Tibial nerve (tissue), 4 donors: ENCODE data around the gene EYA4. TPM values are rescaled to one million over a fixed set of nuclear protein-coding genes. Genes with fewer than 3 reads are reported as not detected.

ENCODE experiments used
- DNase-seq, 2 donors: peaks; one replicate each; pipeline ENCODE4 v3.0.0-alpha.2; 2019; ENCODE audit warnings: low spot score in 2 of 2
- H3K27ac ChIP-seq, 4 donors: fragments of 200-600 bp; sonication (generic) in 3 of 4; one replicate each; pipeline ENCODE4 v1.5.1; 2017 to 2019; ENCODE audit warnings: mild to moderate bottlenecking in 1 of 4
- H3K27me3 ChIP-seq, 2 donors: fragments of 200-600 bp; sonication (generic) in 1 of 2; one replicate each; pipeline versions ENCODE4 v1.5.1 to v1.6.0; 2017 to 2019
- H3K36me3 ChIP-seq, 3 donors: fragments of 200-600 bp; sonication (generic); one replicate each; pipeline ENCODE4 v1.5.1; 2018 to 2019
- H3K4me1 ChIP-seq, 4 donors: fragments of 200-600 bp; sonication (generic) in 3 of 4; one replicate each; pipeline ENCODE4 v1.5.1; 2017 to 2019
- H3K4me3 ChIP-seq, 4 donors: fragments of 200-600 bp; sonication (generic) in 3 of 4; one replicate each; pipeline ENCODE4 v1.5.1; 2017 to 2019; ENCODE audit warnings: mild to moderate bottlenecking in 1 of 4, moderate library complexity in 1 of 4
- H3K9me3 ChIP-seq, 4 donors: fragments of 200-600 bp; sonication (generic) in 3 of 4; one replicate each; pipeline ENCODE4 v1.5.1; 2017 to 2019
- EP300 ChIP-seq, 2 donors: sonication (generic); formaldehyde crosslinking; IDR thresholded peaks; one replicate each; pipeline ENCODE4 v1.6.1; 2017; ENCODE audit warnings: antibody characterized with exemption in 2 of 2, mild to moderate bottlenecking in 1 of 2
- POLR2A ChIP-seq, 2 donors: fragments of 450-650 bp; IDR thresholded peaks; one replicate each; pipeline ENCODE4 v1.6.1; 2017; ENCODE audit warnings: antibody characterized with exemption in 2 of 2, mild to moderate bottlenecking in 2 of 2, moderate library complexity in 2 of 2
- WGBS, 2 donors: methylation state at CpG; one replicate each; pipeline ENCODE4 v1.1.5; 2018; 5-methylcytosine and 5-hydroxymethylcytosine counted together
- total RNA-seq, 4 donors: library from RNA; depleted of rRNA; stranded (reverse); fragments of >200 nt; gene quantifications; one replicate each; pipeline ENCODE4 v1.1.0, GENCODE V29; 2016
- TF ChIP-seq, protein P1 (sequence below), 5 experiments: fragments of 200-600 bp in 3 of 5; fragments of 450-650 bp in 2 of 5; sonication (generic) in 3 of 5; IDR thresholded peaks; one replicate each; pipeline ENCODE4 v1.5.1; 2016 to 2019; ENCODE audit warnings: antibody characterized with exemption in 5 of 5, mild to moderate bottlenecking in 3 of 5, moderate library complexity in 2 of 5

EYA4 gene
- total RNA-seq, 4 donors from 2014 or later: 1.1 to 6.0 (median 1.8) TPM

DNA sequence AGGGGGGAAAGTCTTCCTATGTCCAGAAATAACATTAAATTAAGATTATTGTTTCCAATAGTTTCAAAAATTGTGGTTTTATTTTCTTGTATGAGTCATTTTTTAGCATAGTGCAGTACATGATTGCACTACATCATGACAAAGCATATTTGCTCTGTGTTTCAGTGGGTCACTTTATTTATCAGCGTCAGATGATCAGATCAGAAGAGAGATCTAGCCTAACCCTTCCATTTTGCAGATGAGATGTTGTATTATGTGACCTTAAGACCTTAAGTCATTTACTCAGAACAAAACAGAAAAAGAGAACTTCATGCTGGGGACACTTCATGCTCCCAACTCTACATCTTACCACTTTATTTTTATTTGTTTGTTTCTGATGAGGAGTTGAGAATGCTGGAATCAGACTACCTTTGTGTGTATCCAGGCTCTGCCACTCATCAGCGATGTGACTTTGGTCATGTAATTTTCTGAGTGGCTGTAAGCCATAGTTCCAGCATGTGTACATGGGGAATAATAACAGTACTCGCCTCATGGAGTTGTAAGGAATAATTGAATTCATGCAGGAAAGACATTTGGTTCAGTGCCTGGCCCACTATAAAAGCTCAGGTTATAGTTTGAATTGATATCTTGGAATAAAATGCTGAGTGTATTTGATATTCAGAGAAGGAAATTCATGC lies 13.5 kb downstream of the EYA4 start:
- Histone ChIP-seq H3K9me3 (no peaks in the 10 kb centered on the region), H3K4me3 (no peak overlapping the region), H3K27ac (no peak overlapping the region), H3K27me3 (no peaks in the 10 kb centered on the region), H3K4me1 (peaks cover 0 to 4% (median 2%) of the 10 kb centered on the region in 4 donors), H3K36me3 (no peaks in the 10 kb centered on the region)
- WGBS, 2 donors: 53 to 59% methylated on average over 3 of the region's 3 CpGs
- DNase-seq: no peak
- TF ChIP-seq EP300 (IDR thresholded peaks at IDR 0.05) (no peak), POLR2A (IDR thresholded peaks at IDR 0.05) (no peak)
- TF ChIP-seq, protein P1, sequence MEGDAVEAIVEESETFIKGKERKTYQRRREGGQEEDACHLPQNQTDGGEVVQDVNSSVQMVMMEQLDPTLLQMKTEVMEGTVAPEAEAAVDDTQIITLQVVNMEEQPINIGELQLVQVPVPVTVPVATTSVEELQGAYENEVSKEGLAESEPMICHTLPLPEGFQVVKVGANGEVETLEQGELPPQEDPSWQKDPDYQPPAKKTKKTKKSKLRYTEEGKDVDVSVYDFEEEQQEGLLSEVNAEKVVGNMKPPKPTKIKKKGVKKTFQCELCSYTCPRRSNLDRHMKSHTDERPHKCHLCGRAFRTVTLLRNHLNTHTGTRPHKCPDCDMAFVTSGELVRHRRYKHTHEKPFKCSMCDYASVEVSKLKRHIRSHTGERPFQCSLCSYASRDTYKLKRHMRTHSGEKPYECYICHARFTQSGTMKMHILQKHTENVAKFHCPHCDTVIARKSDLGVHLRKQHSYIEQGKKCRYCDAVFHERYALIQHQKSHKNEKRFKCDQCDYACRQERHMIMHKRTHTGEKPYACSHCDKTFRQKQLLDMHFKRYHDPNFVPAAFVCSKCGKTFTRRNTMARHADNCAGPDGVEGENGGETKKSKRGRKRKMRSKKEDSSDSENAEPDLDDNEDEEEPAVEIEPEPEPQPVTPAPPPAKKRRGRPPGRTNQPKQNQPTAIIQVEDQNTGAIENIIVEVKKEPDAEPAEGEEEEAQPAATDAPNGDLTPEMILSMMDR (IDR thresholded peaks at IDR 0.05): no peak

GRCh38 chr6:133257545-133258105 lies 16.5 kb downstream of the EYA4 start:
- no peaks in the 10 kb centered on the region for H3K9me3 ChIP-seq
- no peaks in the 10 kb centered on the region for H3K27me3 ChIP-seq
- WGBS, 2 donors: 47 to 48% methylated on average over 5 of the region's 5 CpGs
- TF ChIP-seq EP300 (IDR thresholded peaks at IDR 0.05) (no peak), POLR2A (IDR thresholded peaks at IDR 0.05) (no peak)
- TF ChIP-seq, protein P1 (IDR thresholded peaks at IDR 0.05): no peak
- no peak for DNase-seq
- no peak overlapping the region for H3K27ac ChIP-seq
- H3K4me1 ChIP-seq: peaks cover 0 to 4% (median 2%) of the 10 kb centered on the region in 4 donors
- H3K36me3 ChIP-seq: no peaks in the 10 kb centered on the region
- no peak overlapping the region for H3K4me3 ChIP-seq

- Histone ChIP-seq H3K4me1 (peaks cover 0 to under 1% (median 0%) of the 10 kb centered on the region in 4 donors), H3K27me3 (no peaks in the 10 kb centered on the region), H3K27ac (no peak overlapping the region), H3K36me3 (no peaks in the 10 kb centered on the region), H3K4me3 (no peak overlapping the region), H3K9me3 (no peaks in the 10 kb centered on the region)
- DNase-seq: no peak
- TF ChIP-seq POLR2A (IDR thresholded peaks at IDR 0.05): no peak
Observed at GRCh38 chr6:133259561-133259960, 18.4 kb downstream of the EYA4 start.

GRCh38 chr6:133262804-133263203 lies 21.6 kb downstream of the EYA4 start:
- Histone ChIP-seq H3K27ac (no peak overlapping the region), H3K27me3 (no peaks in the 10 kb centered on the region), H3K36me3 (no peaks in the 10 kb centered on the region), H3K9me3 (no peaks in the 10 kb centered on the region), H3K4me3 (no peak overlapping the region), H3K4me1 (no peaks in the 10 kb centered on the region)
- no peak for DNase-seq
- TF ChIP-seq, protein P1 (IDR thresholded peaks at IDR 0.05): no peak
- TF ChIP-seq EP300 (IDR thresholded peaks at IDR 0.05): no peak
- TF ChIP-seq POLR2A (IDR thresholded peaks at IDR 0.05): no peak
- WGBS, 2 donors: 80 to 84% methylated on average over 2 of the region's 2 CpGs

GRCh38 chr6:133265066-133265465 lies 23.9 kb downstream of the EYA4 start:
- H3K4me1 ChIP-seq: no peaks in the 10 kb centered on the region
- H3K27ac ChIP-seq: no peak overlapping the region
- no peak for TF ChIP-seq POLR2A (IDR thresholded peaks at IDR 0.05)
- no peak for TF ChIP-seq EP300 (IDR thresholded peaks at IDR 0.05)
- TF ChIP-seq, protein P1 (IDR thresholded peaks at IDR 0.05): no peak
- no peaks in the 10 kb centered on the region for H3K9me3 ChIP-seq
- no peaks in the 10 kb centered on the region for H3K27me3 ChIP-seq
- WGBS, 2 donors: 90 to 91% methylated on average over 4 of the region's 4 CpGs
- no peak overlapping the region for H3K4me3 ChIP-seq
- no peaks in the 10 kb centered on the region for H3K36me3 ChIP-seq
- DNase-seq: no peak
